Neural crest cell (in vitro differentiated cells): ENCODE measurements around the gene ATF6. TPM values are rescaled to one million over a fixed set of nuclear protein-coding genes. Genes with fewer than 3 reads are reported as not detected.
A peak's percentile ranks its signal among the peaks of the same experiment; 100 is the strongest.

ENCODE experiments used
- DNase-seq: peaks from one replicate; pipeline ENCODE4 v3.0.0; 2021; ENCODE audit warnings: low read depth, mixed read lengths, low spot score
- H3K27ac Mint-ChIP-seq: one replicate; pipeline ENCODE4 v1.8.0; 2021; ENCODE audit warnings: mild to moderate bottlenecking, mixed read lengths; ENCODE audit not compliant: unreplicated experiment
- H3K27me3 Mint-ChIP-seq: 2 replicates; pipeline ENCODE4 v1.8.0; 2021; ENCODE audit warnings: low read depth, mild to moderate bottlenecking, mixed read lengths
- H3K36me3 Mint-ChIP-seq: 2 replicates; pipeline ENCODE4 v1.8.0; 2021; ENCODE audit warnings: low read depth, mild to moderate bottlenecking, mixed read lengths
- H3K4me1 Mint-ChIP-seq: 2 replicates; pipeline ENCODE4 v1.8.0; 2021; ENCODE audit warnings: mixed read lengths
- H3K4me3 Mint-ChIP-seq: one replicate; pipeline ENCODE4 v1.8.0; 2021; ENCODE audit warnings: mild to moderate bottlenecking, mixed read lengths
- H3K9me3 Mint-ChIP-seq: 2 replicates; pipeline ENCODE4 v1.8.0; 2021; ENCODE audit warnings: mixed read lengths
- CTCF ChIP-seq: fragments of 200-600 bp; sonication (generic); conservative IDR thresholded peaks from 2 replicates; pipeline ENCODE4 v1.5.0; 2021; ENCODE audit warnings: antibody characterized with exemption, mild to moderate bottlenecking
- total RNA-seq: library from RNA; stranded (reverse); gene quantifications from 2 replicates; pipeline ENCODE4 v1.2.1, GENCODE V29; 2021

The ATF6 gene
- total RNA-seq, 1 donor from 2014 or later = 17.8 TPM

GRCh38 chr1:161997152-161997551, 231.0 kb downstream of the ATF6 start:
- Mint-ChIP-seq H3K27me3 (no peaks in the 10 kb centered on the region), H3K4me1 (no peaks in the 10 kb centered on the region), H3K27ac (no peak overlapping the region), H3K9me3 (no peaks in the 10 kb centered on the region), H3K4me3 (no peak overlapping the region), H3K36me3 (peaks cover 9% of the 10 kb centered on the region)
- TF ChIP-seq CTCF = no peak
- DNase-seq = no peak

- no peak overlapping the region for H3K27ac Mint-ChIP-seq
Measured at GRCh38 chr1:161998811-161999210, 232.7 kb downstream of the ATF6 start.

GRCh38 chr1:161999301-162000052, 233.4 kb downstream of the ATF6 start:
- Mint-ChIP-seq H3K27ac (no peak overlapping the region), H3K27me3 (no peaks in the 10 kb centered on the region), H3K9me3 (no peaks in the 10 kb centered on the region), H3K4me3 (no peak overlapping the region), H3K36me3 (peaks cover 3% of the 10 kb centered on the region), H3K4me1 (peaks cover 9% of the 10 kb centered on the region)
- DNase-seq = no peak
- no peak for TF ChIP-seq CTCF

More at GRCh38 chr1:161998811-161999210, 232.7 kb downstream of the ATF6 start:
- no peak for DNase-seq
- Mint-ChIP-seq H3K4me3 (no peak overlapping the region), H3K36me3 (peaks cover 3% of the 10 kb centered on the region), H3K9me3 (no peaks in the 10 kb centered on the region), H3K4me1 (peaks cover 7% of the 10 kb centered on the region), H3K27me3 (no peaks in the 10 kb centered on the region)
- TF ChIP-seq CTCF = no peak

GRCh38 chr1:162000053-162000420, 233.9 kb downstream of the ATF6 start:
- no peak for TF ChIP-seq CTCF
- H3K4me3 Mint-ChIP-seq = no peak overlapping the region
- DNase-seq = no peak
- peaks cover 3% of the 10 kb centered on the region for H3K36me3 Mint-ChIP-seq
- no peak overlapping the region for H3K27ac Mint-ChIP-seq
- peaks cover 9% of the 10 kb centered on the region for H3K4me1 Mint-ChIP-seq
- H3K9me3 Mint-ChIP-seq = no peaks in the 10 kb centered on the region
- no peaks in the 10 kb centered on the region for H3K27me3 Mint-ChIP-seq

GRCh38 chr1:162003061-162003829, 237.1 kb downstream of the ATF6 start:
- Mint-ChIP-seq H3K27me3 (no peaks in the 10 kb centered on the region), H3K36me3 (no peaks in the 10 kb centered on the region), H3K4me3 (no peak overlapping the region), H3K4me1 (peaks cover 9% of the 10 kb centered on the region), H3K9me3 (no peaks in the 10 kb centered on the region), H3K27ac (peak overlapping the region; percentile 79)
- DNase-seq = no peak
- no peak for TF ChIP-seq CTCF
